DOHH2 (cell line): Measurements from ENCODE around the gene MST1R.

Experiments used
- H3F3A ChIP-seq: fragments of 200-600 bp; sonication (generic), shearing (Covaris generic); 2 replicates; pipeline ENCODE4 v1.6.0; 2016; ENCODE audit warnings: antibody characterized with exemption, mild to moderate bottlenecking; ENCODE audit not compliant: control insufficient read depth, insufficient read depth
- H3K27ac ChIP-seq: fragments of 200-600 bp; sonication (generic); 2 replicates; pipeline ENCODE4 v1.5.1; 2014; ENCODE audit warnings: low read depth, mild to moderate bottlenecking, low read length, moderate library complexity
- H3K27me3 ChIP-seq: fragments of 200-600 bp; sonication (generic); 2 replicates; pipeline ENCODE4 v1.6.1; 2014; ENCODE audit warnings: mild to moderate bottlenecking, low read length, mixed read lengths; ENCODE audit not compliant: control insufficient read depth
- H3K36me3 ChIP-seq: fragments of 200-600 bp; sonication (generic); 2 replicates; pipeline ENCODE4 v1.6.1; 2014; ENCODE audit warnings: mild to moderate bottlenecking, low read length, moderate library complexity, mixed read lengths; ENCODE audit not compliant: control insufficient read depth
- H3K4me1 ChIP-seq: fragments of 200-600 bp; sonication (generic); 2 replicates; pipeline ENCODE4 v1.6.1; 2014; ENCODE audit warnings: mild to moderate bottlenecking, low read length, mixed read lengths; ENCODE audit not compliant: control insufficient read depth
- H3K4me2 ChIP-seq: fragments of 200-600 bp; sonication (generic); 2 replicates; pipeline ENCODE4 v1.6.0; 2014; ENCODE audit warnings: mild to moderate bottlenecking, low read length, moderate library complexity
- H3K4me3 ChIP-seq: fragments of 200-600 bp; sonication (generic); 2 replicates; pipeline ENCODE4 v1.5.1; 2014; ENCODE audit warnings: mild to moderate bottlenecking, low read length, mixed read lengths
- H3K79me2 ChIP-seq: fragments of 200-600 bp; sonication (generic); 2 replicates; pipeline ENCODE4 v1.6.1; 2014; ENCODE audit warnings: mild to moderate bottlenecking, low read length, mixed read lengths; ENCODE audit not compliant: control insufficient read depth
- H3K9me2 ChIP-seq: fragments of 200-600 bp; sonication (generic); replicated peaks from 2 replicates; pipeline ENCODE4 v1.6.1; 2014; ENCODE audit warnings: mild to moderate bottlenecking, low read length, mixed read lengths; ENCODE audit not compliant: control insufficient read depth
- H3K9me3 ChIP-seq: fragments of 200-600 bp; sonication (generic); 2 replicates; pipeline ENCODE4 v1.6.1; 2014; ENCODE audit warnings: antibody characterized with exemption, low read length, mixed read lengths; ENCODE audit not compliant: control insufficient read depth, insufficient read depth
- H4K20me1 ChIP-seq: fragments of 200-600 bp; sonication (generic); 2 replicates; pipeline ENCODE4 v1.6.0; 2014; ENCODE audit warnings: low read depth, mild to moderate bottlenecking, antibody characterized with exemption, low read length, moderate library complexity; ENCODE audit not compliant: control insufficient read depth, insufficient read depth
- CTCF ChIP-seq: fragments of 200-600 bp; sonication (generic); IDR thresholded peaks from one replicate; pipeline ENCODE4 v1.5.1; 2014; ENCODE audit warnings: antibody characterized with exemption, mild to moderate bottlenecking, low read depth, low read length; ENCODE audit not compliant: poor library complexity, severe bottlenecking
- EZH2phosphoT487 ChIP-seq: fragments of 200-600 bp; sonication (generic); IDR thresholded peaks from 2 replicates; pipeline ENCODE4 v1.6.1; 2017; ENCODE audit warnings: borderline replicate concordance, mild to moderate bottlenecking, antibody characterized with exemption, low read length, moderate library complexity, mixed read lengths

MST1R gene

GRCh38 chr3:49889296-49889695 is 14.4 kb downstream of the MST1R start:
- Histone ChIP-seq H3K27me3 (no peaks in the 10 kb centered on the region), H3K4me1 (no peaks in the 10 kb centered on the region), H3K9me3 (no peaks in the 10 kb centered on the region), H3K27ac (no peak overlapping the region), H3K79me2 (no peaks in the 10 kb centered on the region), H3K36me3 (no peaks in the 10 kb centered on the region), H3K9me2 (no peaks in the 10 kb centered on the region), H3K4me2 (no peak overlapping the region), H3F3A (no peaks in the 10 kb centered on the region), H4K20me1 (no peaks in the 10 kb centered on the region), H3K4me3 (no peak overlapping the region)
- no peak for TF ChIP-seq CTCF
- no peak for TF ChIP-seq EZH2phosphoT487

GRCh38 chr3:49886922-49887265 is 16.8 kb downstream of the MST1R start:
- H3K4me1 ChIP-seq, result peaks cover 9% of the 10 kb centered on the region
- H3K4me2 ChIP-seq, result no peak overlapping the region

GRCh38 chr3:49883998-49884397 is 19.7 kb downstream of the MST1R start:
- TF ChIP-seq EZH2phosphoT487 (no peak), CTCF (no peak)

More at GRCh38 chr3:49886922-49887265, 16.8 kb downstream of the MST1R start:
- H3K27ac ChIP-seq, result no peak overlapping the region
- H3K27me3 ChIP-seq, result no peaks in the 10 kb centered on the region
- H3K9me2 ChIP-seq, result no peaks in the 10 kb centered on the region
- H3K9me3 ChIP-seq, result no peaks in the 10 kb centered on the region
- H4K20me1 ChIP-seq, result no peaks in the 10 kb centered on the region
- H3K36me3 ChIP-seq, result no peaks in the 10 kb centered on the region
- no peak overlapping the region for H3K4me3 ChIP-seq
- TF ChIP-seq EZH2phosphoT487 (no peak), CTCF (no peak)
- no peaks in the 10 kb centered on the region for H3F3A ChIP-seq
- H3K79me2 ChIP-seq, result no peaks in the 10 kb centered on the region

GRCh38 chr3:49882166-49882565 is 21.5 kb downstream of the MST1R start:
- no peaks in the 10 kb centered on the region; the same call in 1 of the 2 replicates for H4K20me1 ChIP-seq
- no peaks in the 10 kb centered on the region for H3K9me2 ChIP-seq
- H3K9me3 ChIP-seq, result no peaks in the 10 kb centered on the region
- H3K4me2 ChIP-seq, result peak overlapping the region; percentile 33
- no peaks in the 10 kb centered on the region for H3K27me3 ChIP-seq
- no peaks in the 10 kb centered on the region for H3K36me3 ChIP-seq
- no peak overlapping the region for H3K27ac ChIP-seq
- TF ChIP-seq EZH2phosphoT487, result no peak
- TF ChIP-seq CTCF, result no peak
- H3K4me3 ChIP-seq, result no peak overlapping the region
- H3K4me1 ChIP-seq, result peaks cover 25% of the 10 kb centered on the region
- H3K79me2 ChIP-seq, result no peaks in the 10 kb centered on the region
- H3F3A ChIP-seq, result no peaks in the 10 kb centered on the region

More at GRCh38 chr3:49883998-49884397, 19.7 kb downstream of the MST1R start:
- H3K79me2 ChIP-seq, result no peaks in the 10 kb centered on the region
- H3K9me2 ChIP-seq, result no peaks in the 10 kb centered on the region
- no peaks in the 10 kb centered on the region for H3K9me3 ChIP-seq
- H4K20me1 ChIP-seq, result no peaks in the 10 kb centered on the region
- no peak overlapping the region for H3K4me3 ChIP-seq
- no peak overlapping the region for H3K27ac ChIP-seq
- H3K4me1 ChIP-seq, result peaks cover 25% of the 10 kb centered on the region
- no peaks in the 10 kb centered on the region for H3K27me3 ChIP-seq
- H3K36me3 ChIP-seq, result no peaks in the 10 kb centered on the region
- H3F3A ChIP-seq, result no peaks in the 10 kb centered on the region
- H3K4me2 ChIP-seq, result no peak overlapping the region
